ENCODE data around the gene TUBB6. TPM values are rescaled to one million over a fixed set of nuclear protein-coding genes. Genes with fewer than 3 reads are reported as not detected.

The TUBB6 gene
- total RNA-seq, 1 donor from 2014 or later: 800 TPM

DNA sequence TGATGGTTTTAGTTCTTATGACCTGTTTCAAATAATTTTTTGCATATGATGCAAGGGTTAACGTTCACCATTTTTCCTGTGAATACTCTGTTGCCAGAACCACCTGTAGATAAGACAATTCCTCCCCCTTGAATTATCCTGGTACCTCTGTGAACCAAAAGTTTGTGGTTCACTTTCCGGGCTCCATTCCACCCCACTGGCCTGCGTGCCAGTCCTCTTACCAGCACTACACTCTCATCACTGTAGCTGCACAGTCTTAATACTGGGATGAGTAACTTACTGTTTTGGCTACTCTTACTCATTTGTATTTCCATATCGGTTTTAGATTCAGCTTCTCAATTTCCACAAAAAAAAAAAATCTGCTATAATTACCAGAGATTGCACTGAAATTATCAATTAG lies 34.6 kb downstream of the TUBB6 start:
- Histone ChIP-seq H3K27me3 (no peaks in the 10 kb centered on the region), H3K9me3 (no peaks in the 10 kb centered on the region), H3K4me3 (no peak overlapping the region), H3K36me3 (peaks cover 53 to 83% of the 10 kb centered on the region in 2 donors), H3K4me1 (no peaks in the 10 kb centered on the region), H3K27ac (no peak overlapping the region)
- no peak for DNase-seq (ENCODE audit: low spot score in 2 of 2)
- no peak for TF ChIP-seq CTCF (IDR thresholded peaks at IDR 0.05)
- intact Hi-C loops (cut with DNase I): no loop called here

DNA sequence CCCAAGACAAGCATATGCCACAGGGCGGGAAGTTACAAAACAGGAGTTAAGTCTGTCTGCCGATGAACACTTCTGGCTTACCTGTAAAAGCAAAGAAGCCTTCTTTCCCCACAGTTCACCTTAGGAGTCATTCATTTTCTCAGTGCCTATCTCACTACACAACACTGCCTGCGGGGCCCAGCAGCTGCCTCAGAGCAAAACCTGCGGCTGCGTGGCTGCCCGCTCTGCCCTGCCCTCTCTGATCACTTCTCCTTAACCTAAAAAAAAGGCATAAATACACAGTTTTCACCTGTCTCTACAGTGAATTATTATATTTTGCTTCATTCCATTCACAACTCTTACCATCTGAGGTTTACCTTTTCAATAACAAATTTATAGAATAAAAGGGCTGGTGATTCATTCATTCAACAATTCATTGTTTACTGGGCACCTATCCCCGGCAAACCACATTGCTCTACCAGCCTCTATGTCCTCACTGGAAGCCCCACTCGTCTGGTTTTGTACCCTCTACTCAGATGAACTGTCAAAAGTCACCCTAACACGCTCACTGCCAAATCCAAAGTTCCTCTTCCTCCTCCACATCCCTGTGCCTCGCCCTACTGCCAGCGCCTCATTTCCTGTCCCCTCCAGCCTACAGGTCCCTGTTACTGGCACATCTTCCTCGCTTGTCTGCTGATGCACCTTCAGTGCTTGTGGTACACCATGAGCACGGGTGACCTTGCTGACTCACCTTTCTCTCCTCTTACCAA lies 37.6 kb downstream of the TUBB6 start:
- Histone ChIP-seq H3K36me3 (peaks cover 60 to 90% of the 10 kb centered on the region in 2 donors), H3K27me3 (no peaks in the 10 kb centered on the region), H3K9me3 (no peaks in the 10 kb centered on the region), H3K4me3 (no peak overlapping the region), H3K27ac (no peak overlapping the region), H3K4me1 (no peaks in the 10 kb centered on the region)
- no peak for TF ChIP-seq CTCF (IDR thresholded peaks at IDR 0.05)
- DNase-seq (ENCODE audit: low spot score in 2 of 2): no peak
- intact Hi-C loops (cut with DNase I): no loop called here

DNA sequence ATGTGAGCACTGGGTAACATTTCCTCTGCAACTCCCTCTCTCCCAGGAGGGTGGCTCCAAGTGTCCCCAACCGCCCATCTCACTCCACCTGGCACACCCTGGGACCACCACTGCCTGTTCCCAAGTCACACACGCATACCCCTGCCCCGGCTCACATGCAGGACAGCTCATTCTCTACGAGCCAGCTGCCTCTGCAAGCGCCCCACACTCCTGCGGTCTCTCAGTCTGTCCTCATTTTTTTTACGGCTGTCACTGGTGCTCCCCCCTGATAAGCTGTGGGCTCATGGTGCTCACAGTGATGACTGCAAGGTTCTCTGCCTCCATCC lies 38.2 kb downstream of the TUBB6 start:
- Histone ChIP-seq H3K9me3 (no peaks in the 10 kb centered on the region), H3K27ac (no peak overlapping the region), H3K4me1 (no peaks in the 10 kb centered on the region), H3K27me3 (no peaks in the 10 kb centered on the region), H3K36me3 (peaks cover 65 to 95% of the 10 kb centered on the region in 2 donors), H3K4me3 (no peak overlapping the region)
- TF ChIP-seq CTCF (IDR thresholded peaks at IDR 0.05): no peak
- intact Hi-C loops (cut with DNase I): no loop called here
- DNase-seq (ENCODE audit: low spot score in 2 of 2): no peak

GRCh38 chr18:12347895-12348294 lies 39.9 kb downstream of the TUBB6 start:
- Histone ChIP-seq H3K4me1 (no peaks in the 10 kb centered on the region), H3K9me3 (no peaks in the 10 kb centered on the region), H3K27me3 (no peaks in the 10 kb centered on the region), H3K36me3 (peaks cover 66 to 98% of the 10 kb centered on the region in 2 donors), H3K27ac (no peak overlapping the region), H3K4me3 (no peak overlapping the region)
- DNase-seq (ENCODE audit: low spot score in 2 of 2): no peak
- no peak for TF ChIP-seq CTCF (IDR thresholded peaks at IDR 0.05)
- intact Hi-C loops (cut with DNase I): no loop called here

GRCh38 chr18:12352188-12352587 lies 44.1 kb downstream of the TUBB6 start:
- no peak for TF ChIP-seq CTCF (IDR thresholded peaks at IDR 0.05)
- peaks cover 54 to 96% of the 10 kb centered on the region in 2 donors for H3K36me3 ChIP-seq

More at GRCh38 chr18:12352188-12352587, 44.1 kb downstream of the TUBB6 start:
- H3K4me3 ChIP-seq: no peak overlapping the region
- H3K27ac ChIP-seq: no peak overlapping the region
- intact Hi-C loops (cut with DNase I): no loop called here
- H3K4me1 ChIP-seq: no peaks in the 10 kb centered on the region
- no peak for DNase-seq (ENCODE audit: low spot score in 2 of 2)
- H3K27me3 ChIP-seq: no peaks in the 10 kb centered on the region
- H3K9me3 ChIP-seq: no peaks in the 10 kb centered on the region

Measured in ascending aorta (tissue), 2 donors.